Medulla oblongata (tissue), 1 donor: ENCODE results near the gene FOXS1.
A peak's percentile ranks its signal among the peaks of the same experiment; 100 is the strongest.

Experiments used
- DNase-seq: peaks from one replicate; pipeline ENCODE4 v3.0.0-alpha.2; 2015; ENCODE audit errors: extremely low spot score

Gene FOXS1

DNA sequence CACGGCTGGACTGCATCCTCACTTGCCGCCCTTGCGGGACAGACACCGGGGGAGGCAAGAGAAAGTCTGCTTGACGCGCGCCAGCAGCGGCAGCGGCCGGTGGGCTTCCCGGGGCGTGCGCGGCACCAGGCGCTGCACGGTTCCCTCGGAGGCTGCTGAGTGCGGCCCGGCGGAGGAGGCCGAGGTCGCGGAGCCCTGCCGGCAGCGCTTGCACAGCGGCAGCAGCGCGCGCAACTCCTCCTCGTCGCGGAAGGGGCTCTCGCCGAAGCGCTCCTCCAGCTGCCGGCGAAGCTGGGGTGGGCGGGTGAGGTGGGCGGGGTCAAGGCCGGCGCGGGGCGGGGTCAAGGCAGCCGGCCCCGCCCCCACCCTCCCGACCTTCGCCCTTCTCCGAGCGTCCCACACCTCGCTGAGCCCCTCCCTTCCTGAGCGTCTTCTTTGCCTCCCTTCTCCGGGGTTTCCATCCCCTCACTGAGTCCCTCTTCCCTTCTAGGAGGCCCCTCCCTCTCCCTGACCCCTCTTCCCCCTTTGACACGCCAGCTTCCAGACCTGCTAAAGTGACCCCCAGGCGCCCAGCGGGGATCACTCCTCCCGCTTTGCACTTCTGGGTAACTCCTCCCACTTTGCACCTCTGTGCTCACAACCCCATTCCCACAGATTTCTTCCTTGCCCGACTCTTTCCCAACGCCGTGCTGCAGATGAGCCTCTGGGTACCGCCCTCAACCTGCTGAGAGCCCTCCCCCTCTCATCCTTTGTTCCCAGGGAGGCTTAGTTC is 16.2 kb upstream of the FOXS1 start:
- DNase-seq = peak; percentile 16

- DNase-seq = no peak
Measured at GRCh38 chr20:31861135-31861384, 15.7 kb upstream of the FOXS1 start.

- DNase-seq = no peak
Measured at GRCh38 chr20:31860390-31861134, 15.2 kb upstream of the FOXS1 start.

- no peak for DNase-seq
Measured at GRCh38 chr20:31859998-31860380, 14.6 kb upstream of the FOXS1 start.

- no peak for DNase-seq
Measured at GRCh38 chr20:31859266-31859997, 14.0 kb upstream of the FOXS1 start.

- no peak for DNase-seq
Measured at GRCh38 chr20:31858760-31859083, 13.3 kb upstream of the FOXS1 start.

GRCh38 chr20:31857861-31858759 is 12.7 kb upstream of the FOXS1 start:
- DNase-seq = no peak

GRCh38 chr20:31856516-31856915 is 11.1 kb upstream of the FOXS1 start:
- no peak for DNase-seq

DNA sequence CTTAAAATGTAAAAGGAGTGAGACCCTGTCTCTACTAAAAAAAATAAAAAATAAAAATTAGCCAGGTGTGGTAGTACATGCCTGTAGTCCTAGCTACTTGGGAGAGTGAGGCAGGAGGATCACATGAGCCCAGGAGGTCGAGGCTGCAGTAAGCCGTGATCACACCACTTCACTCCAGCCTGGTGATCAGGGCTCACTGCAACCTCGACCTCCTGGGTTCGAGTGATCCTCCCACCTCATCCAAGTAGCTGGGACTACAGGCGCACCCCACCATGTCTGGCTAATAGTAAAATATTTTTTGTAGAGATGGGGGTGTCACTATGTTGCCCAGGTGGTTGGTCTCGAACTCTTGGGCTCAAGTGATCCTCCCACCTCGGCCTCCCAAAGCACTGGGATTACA is 8.1 kb upstream of the FOXS1 start:
- DNase-seq = no peak

DNA sequence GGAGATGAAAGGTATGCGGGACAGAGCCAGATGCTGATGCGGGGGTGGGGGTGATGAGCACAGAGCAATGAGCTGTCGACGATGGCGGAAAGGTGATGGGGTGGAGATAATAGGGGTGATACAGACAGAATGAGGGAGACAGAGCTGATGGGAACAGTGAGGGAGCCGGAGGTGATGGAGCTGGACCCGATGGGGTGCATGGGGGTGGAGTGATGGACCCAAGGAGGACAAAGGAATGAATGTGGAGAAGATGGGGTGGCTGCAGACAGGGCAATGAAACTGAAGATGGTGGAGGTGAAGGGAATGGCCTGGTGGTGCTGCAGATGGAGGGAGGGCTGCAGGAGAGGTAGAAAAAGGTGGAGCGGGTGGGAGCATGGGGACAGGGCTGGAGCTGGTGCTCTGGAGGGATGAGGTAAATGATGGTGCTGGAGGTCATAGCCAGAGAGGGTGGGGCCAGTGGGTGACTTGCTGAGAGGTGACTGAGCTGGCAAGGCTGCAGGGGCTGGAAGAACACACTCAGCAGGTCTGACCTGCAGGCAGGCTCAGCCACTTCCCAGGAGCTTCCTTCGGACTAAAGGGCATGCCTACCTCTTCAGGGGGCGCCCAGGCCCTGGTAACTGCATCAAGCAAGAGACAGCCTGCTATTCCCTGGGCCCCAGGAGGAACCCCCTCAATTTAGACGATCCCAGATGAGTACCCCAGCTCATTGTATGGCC is 6.0 kb upstream of the FOXS1 start:
- no peak for DNase-seq

GRCh38 chr20:31849306-31849930 is 4.0 kb upstream of the FOXS1 start:
- no peak for DNase-seq

DNA sequence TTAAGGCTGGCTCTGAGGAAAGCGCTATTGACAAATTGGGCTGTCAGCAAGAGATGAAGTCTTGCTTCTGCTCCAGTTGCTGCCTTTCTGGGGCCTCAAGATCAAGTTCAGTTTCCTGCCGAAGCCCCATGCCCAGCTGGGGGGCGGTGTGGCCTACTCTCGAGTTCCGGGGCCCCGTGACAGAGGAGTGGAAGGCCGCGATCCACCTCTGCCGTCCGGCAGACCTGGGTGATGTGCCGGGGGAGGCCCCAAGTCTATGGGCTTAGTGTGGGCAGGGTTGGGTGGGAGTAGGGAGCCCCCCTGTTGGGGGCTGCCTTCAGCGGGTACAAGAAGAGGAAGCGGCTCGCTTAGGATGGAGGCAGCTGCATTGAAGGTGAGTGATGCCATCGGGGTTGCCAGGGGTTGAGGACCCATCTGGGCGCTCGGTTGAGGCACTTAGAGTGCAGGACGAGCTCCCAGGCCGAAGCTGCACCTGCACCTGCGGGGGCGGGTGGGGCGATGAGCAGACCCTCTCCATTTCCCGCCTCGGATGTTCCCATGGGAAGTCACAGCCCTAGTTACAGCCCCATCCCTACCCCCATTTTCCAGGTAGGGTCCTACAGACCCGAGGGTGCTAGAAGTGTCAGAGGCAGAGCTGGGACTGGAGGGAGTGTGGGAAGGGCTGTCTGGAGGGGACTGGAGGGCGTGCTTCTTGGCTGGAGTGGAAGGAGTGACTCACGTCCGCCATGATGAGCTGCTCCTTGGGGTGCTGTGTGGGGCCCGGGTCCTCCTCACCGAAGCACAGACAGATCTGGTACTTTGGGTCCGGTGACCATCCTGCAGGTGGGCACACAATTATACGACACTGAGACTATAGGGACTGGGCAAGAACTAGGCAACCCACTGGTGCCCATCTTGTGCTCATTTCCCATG is 2.9 kb upstream of the FOXS1 start:
- DNase-seq = no peak

DNA sequence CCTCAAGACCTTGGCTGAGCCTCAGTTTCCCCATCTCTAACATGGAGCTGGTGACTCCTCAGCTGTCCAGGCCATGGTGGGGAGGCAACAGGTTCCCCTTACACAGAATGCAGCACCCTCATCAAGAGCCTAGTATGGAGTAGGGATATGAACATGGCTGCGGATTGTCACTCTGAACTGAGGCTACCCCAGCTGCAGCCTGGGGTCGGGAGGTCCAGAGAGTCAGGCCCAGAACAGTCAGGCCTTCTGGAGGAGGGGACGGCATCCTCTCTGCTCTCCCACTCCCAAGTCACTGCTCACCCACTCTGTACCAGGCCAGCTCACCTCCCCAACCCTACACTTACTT is 1.4 kb upstream of the FOXS1 start:
- no peak for DNase-seq

DNA sequence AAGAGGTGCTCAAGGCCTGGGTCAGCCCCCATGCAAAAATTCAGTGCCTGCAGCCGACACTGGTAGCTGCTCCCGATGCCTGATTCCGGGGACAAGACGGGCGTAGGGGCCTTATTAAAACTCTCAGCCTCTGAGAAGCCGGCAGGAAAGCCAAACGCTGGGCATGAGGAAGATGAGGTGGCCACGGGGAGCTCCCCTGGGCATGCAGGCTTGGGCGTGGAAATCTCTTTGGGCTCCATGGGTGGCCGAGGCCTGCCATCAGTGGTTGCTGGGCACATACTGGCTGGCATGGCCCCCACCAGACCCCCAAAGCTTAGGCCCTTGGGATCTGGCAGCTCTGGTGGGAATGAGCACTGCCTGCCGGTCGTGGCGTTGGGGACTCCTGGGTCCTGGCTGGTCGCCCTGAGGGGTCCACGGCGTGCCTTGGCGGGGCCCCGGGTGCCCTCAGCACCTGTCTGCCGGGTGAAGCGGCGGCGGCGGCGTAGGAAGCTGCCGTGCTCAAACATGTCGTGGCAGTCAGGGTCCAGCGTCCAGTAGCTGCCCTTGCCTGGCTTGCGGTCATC is 586 bp downstream of the FOXS1 start:
- DNase-seq = no peak

DNA sequence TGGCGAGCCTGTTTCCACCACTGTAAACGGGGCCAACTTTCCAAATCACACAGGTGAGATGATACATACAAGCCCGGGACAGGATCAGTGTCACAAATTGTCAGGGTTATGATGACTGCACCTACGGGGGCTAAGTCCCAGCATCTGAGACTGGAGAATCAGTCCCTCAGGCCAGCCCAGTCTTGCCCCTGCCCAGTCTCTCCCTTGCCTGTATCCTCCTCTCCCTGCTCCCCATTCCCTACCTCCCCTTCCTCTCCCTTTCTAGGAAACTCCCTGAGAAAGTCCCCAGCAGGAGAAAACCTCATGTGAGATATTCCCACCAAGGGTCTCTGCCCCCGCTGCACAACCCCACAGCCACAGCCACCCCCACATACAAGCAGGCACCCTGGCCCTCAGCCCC is 1.5 kb downstream of the FOXS1 start:
- no peak for DNase-seq

DNA sequence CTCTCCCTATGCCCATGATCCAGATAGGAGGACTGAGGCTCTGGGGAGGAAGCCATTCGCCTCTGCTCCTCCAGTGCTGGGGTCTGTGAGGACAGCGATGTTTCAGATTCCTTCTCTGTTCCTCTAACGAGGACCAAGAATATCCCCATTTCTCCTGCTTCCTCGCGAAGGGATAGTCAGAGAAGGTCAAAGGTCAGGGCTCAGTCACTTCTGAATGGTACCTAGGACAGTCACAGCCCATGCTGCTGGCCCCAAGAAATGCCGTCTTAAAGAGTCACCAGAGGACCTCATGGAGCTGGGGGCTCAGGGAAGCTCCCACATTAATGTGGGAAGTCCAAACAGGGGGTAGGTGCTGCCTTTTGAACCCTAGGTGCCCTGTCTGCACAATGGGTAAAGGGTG is 2.1 kb downstream of the FOXS1 start:
- no peak for DNase-seq

GRCh38 chr20:31842471-31843157 is 2.8 kb downstream of the FOXS1 start:
- DNase-seq = peak; percentile 17

GRCh38 chr20:31841928-31842327 is 3.5 kb downstream of the FOXS1 start:
- DNase-seq = no peak
